Measurements from ENCODE around the gene HNRNPH3.

The HNRNPH3 gene

GRCh38 chr10:68332259-68333057 is 594 bp downstream of the HNRNPH3 start, which contains the start of gene PBLD:
Gene PBLD, minus strand, starts transcription at chr10:68332928. Its CDS starts 26,084 bp downstream, at chr10:68306844.
- peak; percentile 61 for DNase-seq (ENCODE audit: low read depth)

- no peak for DNase-seq (ENCODE audit: low read depth)
Measured at GRCh38 chr10:68333058-68333395, 1.2 kb downstream of the HNRNPH3 start.

GRCh38 chr10:68333440-68334431 is 1.9 kb downstream of the HNRNPH3 start:
- DNase-seq (ENCODE audit: low read depth) = no peak

GRCh38 chr10:68334672-68335467 is 3.0 kb downstream of the HNRNPH3 start:
- DNase-seq (ENCODE audit: low read depth) = no peak

- no peak for DNase-seq (ENCODE audit: low read depth)
Measured at GRCh38 chr10:68336754-68337351, 5.0 kb downstream of the HNRNPH3 start.

- no peak for DNase-seq (ENCODE audit: low read depth)
Measured at GRCh38 chr10:68340358-68341080, 8.7 kb downstream of the HNRNPH3 start.

- no peak for DNase-seq (ENCODE audit: low read depth)
Measured at GRCh38 chr10:68342909-68343516, 11.1 kb downstream of the HNRNPH3 start.

GRCh38 chr10:68345621-68346020 is 13.8 kb downstream of the HNRNPH3 start:
- no peak for DNase-seq (ENCODE audit: low read depth)

GRCh38 chr10:68346774-68347173 is 14.9 kb downstream of the HNRNPH3 start:
- DNase-seq (ENCODE audit: low read depth) = no peak

GRCh38 chr10:68348265-68348741 is 16.4 kb downstream of the HNRNPH3 start:
- no peak for DNase-seq (ENCODE audit: low read depth)

GRCh38 chr10:68353537-68353936 is 21.7 kb downstream of the HNRNPH3 start:
- DNase-seq (ENCODE audit: low read depth) = no peak

- no peak for DNase-seq (ENCODE audit: low read depth)
Measured at GRCh38 chr10:68359189-68359588, 27.3 kb downstream of the HNRNPH3 start.

- DNase-seq (ENCODE audit: low read depth) = no peak
Measured at GRCh38 chr10:68362590-68362989, 30.7 kb downstream of the HNRNPH3 start.

- DNase-seq (ENCODE audit: low read depth) = no peak
Measured at GRCh38 chr10:68364101-68364886, 32.4 kb downstream of the HNRNPH3 start.

- DNase-seq (ENCODE audit: low read depth) = no peak
Measured at GRCh38 chr10:68365611-68366010, 33.7 kb downstream of the HNRNPH3 start.

- no peak for DNase-seq (ENCODE audit: low read depth)
Measured at GRCh38 chr10:68366600-68366999, 34.7 kb downstream of the HNRNPH3 start.

GRCh38 chr10:68367121-68367520 is 35.3 kb downstream of the HNRNPH3 start:
- DNase-seq (ENCODE audit: low read depth) = no peak

- no peak for DNase-seq (ENCODE audit: low read depth)
Measured at GRCh38 chr10:68371604-68372003, 39.7 kb downstream of the HNRNPH3 start.

GRCh38 chr10:68385740-68386139 is 53.9 kb downstream of the HNRNPH3 start:
- no peak for DNase-seq (ENCODE audit: low read depth)

Measured in stromal cell of bone marrow (primary cell).